HEK293 (cell line): ENCODE results near the gene DYNC1I1.

Experiments used
- KLF1 ChIP-seq: fragments of 450-650 bp; formaldehyde crosslinking; IDR thresholded peaks from 2 replicates; pipeline ENCODE4 v1.5.1; 2016; ENCODE audit warnings: missing biosample characterization, missing genetic modification characterization
- SCRT1 ChIP-seq: fragments of 450-650 bp; formaldehyde crosslinking; IDR thresholded peaks from 2 replicates; pipeline ENCODE4 v1.5.1; 2016; ENCODE audit warnings: missing biosample characterization, missing genetic modification characterization, borderline replicate concordance

DNA sequence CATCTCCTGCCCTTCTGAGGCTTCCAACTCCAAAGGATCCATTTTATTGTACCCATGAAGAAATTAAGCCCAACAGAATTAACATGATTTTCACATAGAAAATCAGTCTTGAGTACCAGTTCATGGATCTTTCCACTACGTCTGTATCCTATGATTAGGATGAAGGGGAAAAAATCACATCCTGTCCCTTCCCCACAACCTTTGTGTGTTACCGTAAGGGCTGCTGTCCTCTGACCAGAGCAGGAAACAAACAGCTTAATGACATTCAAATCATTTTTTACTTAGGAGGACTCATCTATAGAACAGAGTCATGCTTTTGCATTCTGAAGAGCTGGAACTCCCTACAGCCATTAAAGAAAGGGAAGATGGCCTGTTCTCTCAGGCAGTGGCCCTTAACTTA lies 241.5 kb downstream of the DYNC1I1 start:
- no peak for TF ChIP-seq KLF1 (tag by site-specific recombination)
- no peak for TF ChIP-seq SCRT1
